H1 (cell line): ENCODE data around the gene CALCR. TPM values are rescaled to one million over a fixed set of nuclear protein-coding genes. Genes with fewer than 3 reads are reported as not detected.

ENCODE experiments used
- EZH2 ChIP-seq: fragments of 200-600 bp; sonication (generic); IDR thresholded peaks from 2 replicates; pipeline ENCODE4 v1.7.1; 2012; ENCODE audit warnings: low read depth, mild to moderate bottlenecking, moderate library complexity, low read length, inconsistent platforms; ENCODE audit not compliant: severe bottlenecking
- KDM1A ChIP-seq: fragments of 200-600, 300-600 bp; sonication (generic); IDR thresholded peaks from 2 replicates; pipeline ENCODE4 v1.7.1; 2016; ENCODE audit warnings: mild to moderate bottlenecking, low read length, borderline replicate concordance
- SAP30 ChIP-seq: fragments of 300-600 bp; sonication (generic); IDR thresholded peaks from 2 replicates; pipeline ENCODE4 v1.7.1; 2012; ENCODE audit warnings: low read length, moderate library complexity, mild to moderate bottlenecking, inconsistent platforms; ENCODE audit not compliant: insufficient read depth, insufficient replicate concordance
- polyA plus RNA-seq, 7 experiments: library from polyadenylated mRNA; depleted of rRNA in 3 of 7; stranded (reverse) in 5 of 7; unstranded in 2 of 7; fragments of >200 nt in 5 of 7; fragments of 200-250 nt in 2 of 7; gene quantifications; 1 replicate in 5 of 7; 2 replicates in 1 of 7; 4 replicates in 1 of 7; pipeline versions ENCODE4 v1.2.1 to v1.2.3, GENCODE V29; 2011 to 2013; ENCODE audit warnings: missing spikeins in 2 of 7, mixed read lengths in 2 of 7
- total RNA-seq: library from RNA; stranded (reverse); fragmentation: NEBNext Ultra II Directional; extraction: Animal tissue kit (Norgen Biotek cat#: 25700); gene quantifications from 2 replicates; pipeline ENCODE4 v1.2.1, GENCODE V29; 2021

Gene CALCR
- total and polyA plus RNA-seq, 2 of the 8 experiments (the other 6 are each of a cell fraction or from before 2014, with no cell fraction given), result 1.0 to 3.6 TPM

DNA sequence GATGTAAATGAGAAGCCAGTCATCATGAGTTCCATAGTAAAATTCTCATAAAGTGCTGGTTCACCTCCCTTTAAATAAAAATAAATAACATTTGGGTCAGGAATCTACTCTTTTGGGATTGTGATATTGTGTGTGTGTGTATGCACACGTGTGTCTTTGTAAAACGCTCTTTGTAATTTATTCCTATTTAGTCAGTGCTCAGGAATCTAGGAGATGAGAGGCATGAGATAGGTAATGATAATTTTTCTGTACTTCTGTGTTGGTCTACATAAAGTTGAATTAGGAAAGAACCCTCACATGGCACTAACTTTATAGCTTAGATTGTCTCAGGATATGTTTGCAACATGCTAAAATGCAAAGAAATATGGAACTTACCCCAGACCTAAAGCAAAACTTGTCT, 4.9 kb upstream of the CALCR start (continued):
- TF ChIP-seq EZH2 (no peak), SAP30 (no peak), KDM1A (no peak)
